Epithelial cell of esophagus (primary cell): ENCODE results near the gene PI4KA.

ENCODE experiments used
- DNase-seq: peaks from one replicate; pipeline ENCODE4 v3.0.0; 2010; ENCODE audit warnings: low read depth
- H3K4me3 ChIP-seq: 2 replicates; pipeline ENCODE4 v1.5.1; 2011; ENCODE audit warnings: mild to moderate bottlenecking, low read length, control low read depth
- CTCF ChIP-seq: IDR thresholded peaks from 2 replicates; pipeline ENCODE4 v1.5.1; 2011; ENCODE audit warnings: low read depth, mild to moderate bottlenecking, low read length, control low read depth, inconsistent platforms; ENCODE audit not compliant: insufficient read depth; ENCODE audit errors: missing control alignments

Gene PI4KA

GRCh38 chr22:20799449-20799848, 59.2 kb downstream of the PI4KA start:
- peak; percentile 80 for DNase-seq
- no peak overlapping the region for H3K4me3 ChIP-seq
- no peak for TF ChIP-seq CTCF

- no peak for TF ChIP-seq CTCF
- no peak overlapping the region for H3K4me3 ChIP-seq
- DNase-seq, result no peak
Measured at GRCh38 chr22:20798974-20799373, 59.6 kb downstream of the PI4KA start.

- no peak for DNase-seq
- no peak overlapping the region for H3K4me3 ChIP-seq
- no peak for TF ChIP-seq CTCF
Measured at GRCh38 chr22:20798218-20798617, 60.4 kb downstream of the PI4KA start.

- TF ChIP-seq CTCF, result no peak
- H3K4me3 ChIP-seq, result no peak overlapping the region
- DNase-seq, result no peak
Measured at GRCh38 chr22:20796731-20797130, 61.9 kb downstream of the PI4KA start.

GRCh38 chr22:20794650-20795413, 63.8 kb downstream of the PI4KA start:
- H3K4me3 ChIP-seq, result no peak overlapping the region
- TF ChIP-seq CTCF, result no peak
- no peak for DNase-seq

- no peak for DNase-seq
- H3K4me3 ChIP-seq, result no peak overlapping the region
- TF ChIP-seq CTCF, result peak; percentile 10
Measured at GRCh38 chr22:20793748-20794649, 64.6 kb downstream of the PI4KA start.
